ENCODE measurements around the gene MAPK14.

The MAPK14 gene

GRCh38 chr6:36109092-36109491, 81.5 kb downstream of the MAPK14 start:
- Histone ChIP-seq H3K9me3 (ENCODE audit: control insufficient read depth, low read length) (no peaks in the 10 kb centered on the region), H3K4me1 (no peaks in the 10 kb centered on the region), H3K4me2 (ENCODE audit: low read length) (no peak overlapping the region), H3K79me2 (peaks cover 11% of the 10 kb centered on the region), H3K27me3 (ENCODE audit: control insufficient read depth, insufficient read depth, low read length) (no peaks in the 10 kb centered on the region), H3K9ac (no peak overlapping the region), H3K36me3 (ENCODE audit: control insufficient read depth, insufficient read depth, low read length) (no peaks in the 10 kb centered on the region), H2AFZ (no peak overlapping the region), H3K4me3 (ENCODE audit: low read depth, low read length) (no peak overlapping the region), H3K27ac (no peak overlapping the region)
- TF ChIP-seq, protein P1, sequence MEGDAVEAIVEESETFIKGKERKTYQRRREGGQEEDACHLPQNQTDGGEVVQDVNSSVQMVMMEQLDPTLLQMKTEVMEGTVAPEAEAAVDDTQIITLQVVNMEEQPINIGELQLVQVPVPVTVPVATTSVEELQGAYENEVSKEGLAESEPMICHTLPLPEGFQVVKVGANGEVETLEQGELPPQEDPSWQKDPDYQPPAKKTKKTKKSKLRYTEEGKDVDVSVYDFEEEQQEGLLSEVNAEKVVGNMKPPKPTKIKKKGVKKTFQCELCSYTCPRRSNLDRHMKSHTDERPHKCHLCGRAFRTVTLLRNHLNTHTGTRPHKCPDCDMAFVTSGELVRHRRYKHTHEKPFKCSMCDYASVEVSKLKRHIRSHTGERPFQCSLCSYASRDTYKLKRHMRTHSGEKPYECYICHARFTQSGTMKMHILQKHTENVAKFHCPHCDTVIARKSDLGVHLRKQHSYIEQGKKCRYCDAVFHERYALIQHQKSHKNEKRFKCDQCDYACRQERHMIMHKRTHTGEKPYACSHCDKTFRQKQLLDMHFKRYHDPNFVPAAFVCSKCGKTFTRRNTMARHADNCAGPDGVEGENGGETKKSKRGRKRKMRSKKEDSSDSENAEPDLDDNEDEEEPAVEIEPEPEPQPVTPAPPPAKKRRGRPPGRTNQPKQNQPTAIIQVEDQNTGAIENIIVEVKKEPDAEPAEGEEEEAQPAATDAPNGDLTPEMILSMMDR (IDR thresholded peaks at IDR 0.05), result no peak

- Histone ChIP-seq H3K4me2 (ENCODE audit: low read length) (no peak overlapping the region), H3K9me3 (ENCODE audit: control insufficient read depth, low read length) (no peaks in the 10 kb centered on the region), H3K36me3 (ENCODE audit: control insufficient read depth, insufficient read depth, low read length) (no peaks in the 10 kb centered on the region), H3K4me1 (no peaks in the 10 kb centered on the region), H3K9ac (no peak overlapping the region), H2AFZ (no peak overlapping the region), H3K4me3 (ENCODE audit: low read depth, low read length) (no peak overlapping the region), H3K27ac (no peak overlapping the region), H3K79me2 (peaks cover 4% of the 10 kb centered on the region), H3K27me3 (ENCODE audit: control insufficient read depth, insufficient read depth, low read length) (no peaks in the 10 kb centered on the region)
- TF ChIP-seq, protein P1 (IDR thresholded peaks at IDR 0.05), result no peak
These were observed 82.4 kb downstream of the MAPK14 start for GRCh38 chr6:36110050-36110449.

GRCh38 chr6:36110863-36111262, 83.3 kb downstream of the MAPK14 start:
- H3K4me1 ChIP-seq, result no peaks in the 10 kb centered on the region
- no peaks in the 10 kb centered on the region for H3K36me3 ChIP-seq (ENCODE audit: control insufficient read depth, insufficient read depth, low read length)
- H3K9me3 ChIP-seq (ENCODE audit: control insufficient read depth, low read length), result no peaks in the 10 kb centered on the region
- H3K9ac ChIP-seq, result no peak overlapping the region
- no peak overlapping the region for H2AFZ ChIP-seq
- H3K79me2 ChIP-seq, result peaks cover 2% of the 10 kb centered on the region
- H3K27ac ChIP-seq, result no peak overlapping the region
- no peaks in the 10 kb centered on the region for H3K27me3 ChIP-seq (ENCODE audit: control insufficient read depth, insufficient read depth, low read length)
- no peak overlapping the region for H3K4me2 ChIP-seq (ENCODE audit: low read length)
- TF ChIP-seq, protein P1 (IDR thresholded peaks at IDR 0.05), result no peak
- no peak overlapping the region for H3K4me3 ChIP-seq (ENCODE audit: low read depth, low read length)

DNA sequence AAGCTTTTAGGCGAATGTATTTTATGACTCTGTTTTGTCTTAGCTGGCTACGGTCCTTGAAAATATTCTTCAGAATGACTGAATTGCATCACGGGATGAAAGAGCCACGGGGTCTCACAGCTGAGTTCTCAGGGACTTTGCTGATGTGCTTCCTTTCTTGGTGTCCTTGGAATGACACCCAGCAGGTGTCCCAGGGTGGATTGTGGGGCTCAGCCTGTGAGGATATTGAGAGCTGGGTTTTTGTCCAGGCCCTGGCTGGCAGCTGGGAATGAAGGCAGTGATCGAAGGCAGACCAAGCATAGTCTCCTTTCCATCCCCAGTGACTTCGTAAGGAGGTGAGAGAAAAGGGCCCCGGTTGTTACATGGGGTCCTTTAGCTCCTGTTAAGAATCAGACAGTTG, 83.9 kb downstream of the MAPK14 start:
- H3K9me3 ChIP-seq (ENCODE audit: control insufficient read depth, low read length), result no peaks in the 10 kb centered on the region
- no peaks in the 10 kb centered on the region for H3K36me3 ChIP-seq (ENCODE audit: control insufficient read depth, insufficient read depth, low read length)
- no peaks in the 10 kb centered on the region for H3K79me2 ChIP-seq
- no peak overlapping the region for H3K4me3 ChIP-seq (ENCODE audit: low read depth, low read length)
- no peaks in the 10 kb centered on the region for H3K27me3 ChIP-seq (ENCODE audit: control insufficient read depth, insufficient read depth, low read length)
- no peak overlapping the region for H3K27ac ChIP-seq
- no peak overlapping the region for H3K9ac ChIP-seq
- H2AFZ ChIP-seq, result no peak overlapping the region
- no peaks in the 10 kb centered on the region for H3K4me1 ChIP-seq
- TF ChIP-seq, protein P1 (IDR thresholded peaks at IDR 0.05), result no peak
- no peak overlapping the region for H3K4me2 ChIP-seq (ENCODE audit: low read length)

- no peak overlapping the region for H2AFZ ChIP-seq
- H3K4me2 ChIP-seq (ENCODE audit: low read length), result no peak overlapping the region
- no peaks in the 10 kb centered on the region for H3K79me2 ChIP-seq
- H3K9me3 ChIP-seq (ENCODE audit: control insufficient read depth, low read length), result no peaks in the 10 kb centered on the region
- H3K4me3 ChIP-seq (ENCODE audit: low read depth, low read length), result no peak overlapping the region
- TF ChIP-seq, protein P1 (IDR thresholded peaks at IDR 0.05), result no peak
- no peaks in the 10 kb centered on the region for H3K27me3 ChIP-seq (ENCODE audit: control insufficient read depth, insufficient read depth, low read length)
- H3K9ac ChIP-seq, result no peak overlapping the region
- no peak overlapping the region for H3K27ac ChIP-seq
- H3K36me3 ChIP-seq (ENCODE audit: control insufficient read depth, insufficient read depth, low read length), result no peaks in the 10 kb centered on the region
- no peaks in the 10 kb centered on the region for H3K4me1 ChIP-seq
These were observed 85.4 kb downstream of the MAPK14 start for GRCh38 chr6:36113049-36113448.

Measured in parathyroid adenoma (tissue), 2 donors.